Fibroblast of skin of left biceps (primary cell): ENCODE results near the gene BTLA.
"Not testable (repeated sequence)": the region's sequence is repeated elsewhere in the genome, so short reads cannot be mapped to it uniquely, and the experiment has no call there.

Experiments
- DNase-seq, 2 experiments: peaks; one replicate each; pipeline ENCODE4 v3.0.0-alpha.2; 2013; ENCODE audit warnings: low read depth in 2 of 2

The BTLA gene

GRCh38 chr3:112491373-112491772, 7.9 kb downstream of the BTLA start:
- no peak for DNase-seq

- no peak for DNase-seq
Observed at GRCh38 chr3:112489674-112490479, 9.4 kb downstream of the BTLA start.

GRCh38 chr3:112486811-112487505, 12.3 kb downstream of the BTLA start:
- no peak for DNase-seq

- DNase-seq: no peak
Observed at GRCh38 chr3:112484352-112484751, 14.9 kb downstream of the BTLA start.

- no peak for DNase-seq
Observed at GRCh38 chr3:112482675-112483074, 16.6 kb downstream of the BTLA start.

GRCh38 chr3:112481302-112481721, 18.0 kb downstream of the BTLA start:
- DNase-seq: no peak

- no peak for DNase-seq
Observed at GRCh38 chr3:112477891-112478290, 21.4 kb downstream of the BTLA start.

- DNase-seq: no peak
Observed at GRCh38 chr3:112476346-112476745, 22.9 kb downstream of the BTLA start.

- DNase-seq: no peak
Observed at GRCh38 chr3:112474796-112475195, 24.5 kb downstream of the BTLA start.

- no peak for DNase-seq
Observed at GRCh38 chr3:112472691-112473090, 26.6 kb downstream of the BTLA start.

- DNase-seq: no peak
Observed at GRCh38 chr3:112471596-112472325, 27.5 kb downstream of the BTLA start.

- peak in 1 of 2 experiments; percentile 15 for DNase-seq
Observed at GRCh38 chr3:112470788-112471187, 28.5 kb downstream of the BTLA start.

- no peak for DNase-seq
Observed at GRCh38 chr3:112469671-112470070, 29.6 kb downstream of the BTLA start.

- no peak for DNase-seq
Observed at GRCh38 chr3:112467539-112467938, 31.7 kb downstream of the BTLA start.

- DNase-seq: no peak
Observed at GRCh38 chr3:112466020-112466419, 33.3 kb downstream of the BTLA start.

GRCh38 chr3:112464264-112464663, 35.0 kb downstream of the BTLA start:
- no peak for DNase-seq

GRCh38 chr3:112463250-112463649, 36.0 kb downstream of the BTLA start:
- DNase-seq: no peak

GRCh38 chr3:112461787-112462186, 37.5 kb downstream of the BTLA start:
- not testable (repeated sequence) for DNase-seq

- no peak for DNase-seq
Observed at GRCh38 chr3:112460519-112461195, 38.6 kb downstream of the BTLA start.

GRCh38 chr3:112459750-112460149, 39.5 kb downstream of the BTLA start:
- DNase-seq: no peak

GRCh38 chr3:112456147-112456546, 43.1 kb downstream of the BTLA start:
- no peak for DNase-seq

GRCh38 chr3:112448939-112449338, 50.3 kb downstream of the BTLA start:
- no peak for DNase-seq
